AG04450 (cell line): ENCODE measurements around the gene LRMDA. TPM values are rescaled to one million over a fixed set of nuclear protein-coding genes. Genes with fewer than 3 reads are reported as not detected.
"Not testable (repeated sequence)": the region's sequence is repeated elsewhere in the genome, so short reads cannot be mapped to it uniquely, and the experiment has no call there.

Experiments used
- CTCF ChIA-PET: fragments of 300-600, 350-600 bp; formaldehyde crosslinking; extraction: SDS; loops from one replicate; lab custom pipeline; 2022; ENCODE audit warnings: antibody characterized with exemption, inconsistent platforms; lab: Charles Lee
- POLR2A ChIA-PET: fragments of 350-600 bp; formaldehyde crosslinking; extraction: SDS; loops from one replicate; lab custom pipeline; 2021; ENCODE audit warnings: antibody characterized with exemption, inconsistent platforms; lab: Yijun Ruan, JAX
- DNase-seq: peaks from one replicate; pipeline ENCODE4 v3.0.0-alpha.2; 2011; ENCODE audit warnings: low read depth, low spot score
- H3K27ac ChIP-seq: one replicate; pipeline ENCODE4 v1.5.1; 2012; ENCODE audit warnings: low read depth, low read length, control low read depth
- H3K27me3 ChIP-seq: one replicate; pipeline ENCODE4 v1.6.0; 2012; ENCODE audit warnings: low read length; ENCODE audit not compliant: control insufficient read depth, insufficient read depth
- H3K4me3 ChIP-seq: 2 replicates; pipeline ENCODE4 v1.5.1; 2011; ENCODE audit warnings: mild to moderate bottlenecking, low read depth, low read length, control low read depth
- H3K9me3 ChIP-seq: 2 replicates; pipeline ENCODE4 v1.5.1; 2012; ENCODE audit warnings: low read length; ENCODE audit not compliant: control insufficient read depth, insufficient read depth
- CTCF ChIP-seq: IDR thresholded peaks from 2 replicates; pipeline ENCODE4 v1.5.1; 2011; ENCODE audit warnings: low read depth, low read length, control low read depth, inconsistent platforms
- polyA plus RNA-seq: library from polyadenylated mRNA; depleted of rRNA; stranded (reverse); fragments of >200 nt; gene quantifications from 2 replicates; pipeline ENCODE4 v1.2.3, GENCODE V29; 2011

Gene LRMDA
- polyA plus RNA-seq, 1 experiment: 0.12 TPM

GRCh38 chr10:75617485-75618155 is 186.2 kb downstream of the LRMDA start:
- TF ChIP-seq CTCF: no peak
- ChIA-PET CTCF (no interaction called here), POLR2A (no interaction called here)
- Histone ChIP-seq H3K4me3 (no peak overlapping the region), H3K9me3 (no peaks in the 10 kb centered on the region), H3K27ac (no peak overlapping the region), H3K27me3 (peaks cover 10% of the 10 kb centered on the region)
- no peak for DNase-seq

- peaks cover 3% of the 10 kb centered on the region for H3K27me3 ChIP-seq
- no peak for DNase-seq
- H3K9me3 ChIP-seq: no peaks in the 10 kb centered on the region
- POLR2A ChIA-PET: no interaction called here
- TF ChIP-seq CTCF: no peak
- H3K4me3 ChIP-seq: no peak overlapping the region
- CTCF ChIA-PET: no interaction called here
- H3K27ac ChIP-seq: no peak overlapping the region
Measured at GRCh38 chr10:75619635-75620034, 188.2 kb downstream of the LRMDA start.

GRCh38 chr10:75620356-75620755 is 188.9 kb downstream of the LRMDA start:
- ChIA-PET CTCF (no interaction called here), POLR2A (no interaction called here)
- no peaks in the 10 kb centered on the region for H3K9me3 ChIP-seq
- H3K27ac ChIP-seq: no peak overlapping the region
- H3K4me3 ChIP-seq: no peak overlapping the region
- no peak for DNase-seq
- H3K27me3 ChIP-seq: peaks cover 3% of the 10 kb centered on the region
- TF ChIP-seq CTCF: no peak

DNA sequence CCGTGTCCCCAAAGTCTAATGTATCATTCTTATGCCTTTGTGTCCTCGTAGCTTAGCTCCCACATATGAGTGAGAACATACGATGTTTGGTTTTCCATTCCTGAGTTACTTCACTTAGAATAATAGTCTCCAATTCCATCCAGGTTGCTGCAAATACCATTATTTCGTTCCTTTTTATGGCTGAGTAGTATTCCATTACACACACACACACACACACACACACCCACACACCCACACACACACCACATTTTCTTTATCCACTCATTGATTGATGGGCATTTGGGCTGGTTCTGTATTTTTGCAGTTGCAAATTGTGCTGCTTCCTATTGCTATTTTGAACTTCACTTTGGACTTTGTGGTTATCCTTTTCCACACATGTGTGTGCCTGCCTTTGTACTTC is 189.6 kb downstream of the LRMDA start:
- H3K27ac ChIP-seq, DNase-seq, CTCF ChIA-PET, H3K27me3 ChIP-seq, H3K4me3 ChIP-seq, H3K9me3 ChIP-seq: not testable (repeated sequence)
- POLR2A ChIA-PET: interaction anchor here (0.6 kb wide), 1 partner anchor 209 kb away, joined by 3 read pairs; no protein-coding TSS in a partner anchor

DNA sequence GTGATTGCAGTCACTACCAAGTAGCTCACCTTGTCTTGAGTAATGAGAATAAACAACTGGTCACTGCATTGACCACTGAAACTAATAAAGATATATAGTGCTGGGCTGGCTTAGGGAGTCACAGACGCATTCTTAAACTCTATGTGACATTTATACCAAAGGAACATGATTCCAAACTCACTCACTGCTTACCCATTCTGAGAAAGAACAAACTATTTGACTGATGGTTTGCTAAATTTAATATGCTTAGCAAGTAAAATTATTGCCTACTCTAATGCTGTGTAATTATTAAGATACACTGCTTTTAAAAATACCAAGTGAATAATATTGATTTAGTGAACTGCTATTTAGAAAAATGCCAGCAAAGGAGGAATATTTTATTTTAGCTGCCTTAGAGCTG is 191.1 kb downstream of the LRMDA start:
- TF ChIP-seq CTCF: no peak
- POLR2A ChIA-PET: no interaction called here
- no peak for DNase-seq
- H3K27me3 ChIP-seq: no peaks in the 10 kb centered on the region
- H3K27ac ChIP-seq: no peak overlapping the region
- CTCF ChIA-PET: no interaction called here
- no peak overlapping the region for H3K4me3 ChIP-seq
- H3K9me3 ChIP-seq: no peaks in the 10 kb centered on the region
